NCI-H1105 treated with DMSO at 0.1 percent for 48 hours (cell line): ENCODE measurements around the gene SLC10A3.

Source experiments
- DNase-seq: peaks from one replicate; lab custom pipeline; 2025; lab: John Stamatoyannopoulos, UW

The SLC10A3 gene

DNA sequence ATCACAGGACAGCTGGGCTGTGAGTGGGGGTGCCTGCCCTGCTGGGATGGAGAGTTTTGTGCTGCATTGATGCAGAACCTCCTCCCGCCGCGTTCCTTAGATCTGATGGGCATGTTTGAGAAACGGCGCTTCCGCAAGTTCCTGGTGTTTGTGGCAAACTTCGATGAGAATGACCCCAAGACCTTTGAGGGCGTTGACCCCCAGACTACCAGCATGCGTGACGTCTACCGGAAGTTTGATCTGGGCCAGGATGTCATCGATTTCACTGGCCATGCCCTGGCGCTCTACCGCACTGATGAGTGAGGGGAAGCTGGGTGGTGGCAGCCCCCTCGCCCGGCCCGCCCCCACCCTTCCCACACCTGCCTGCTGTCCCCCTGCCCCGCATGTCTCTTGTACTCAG lies 50.6 kb downstream of the SLC10A3 start:
- no peak for DNase-seq

DNA sequence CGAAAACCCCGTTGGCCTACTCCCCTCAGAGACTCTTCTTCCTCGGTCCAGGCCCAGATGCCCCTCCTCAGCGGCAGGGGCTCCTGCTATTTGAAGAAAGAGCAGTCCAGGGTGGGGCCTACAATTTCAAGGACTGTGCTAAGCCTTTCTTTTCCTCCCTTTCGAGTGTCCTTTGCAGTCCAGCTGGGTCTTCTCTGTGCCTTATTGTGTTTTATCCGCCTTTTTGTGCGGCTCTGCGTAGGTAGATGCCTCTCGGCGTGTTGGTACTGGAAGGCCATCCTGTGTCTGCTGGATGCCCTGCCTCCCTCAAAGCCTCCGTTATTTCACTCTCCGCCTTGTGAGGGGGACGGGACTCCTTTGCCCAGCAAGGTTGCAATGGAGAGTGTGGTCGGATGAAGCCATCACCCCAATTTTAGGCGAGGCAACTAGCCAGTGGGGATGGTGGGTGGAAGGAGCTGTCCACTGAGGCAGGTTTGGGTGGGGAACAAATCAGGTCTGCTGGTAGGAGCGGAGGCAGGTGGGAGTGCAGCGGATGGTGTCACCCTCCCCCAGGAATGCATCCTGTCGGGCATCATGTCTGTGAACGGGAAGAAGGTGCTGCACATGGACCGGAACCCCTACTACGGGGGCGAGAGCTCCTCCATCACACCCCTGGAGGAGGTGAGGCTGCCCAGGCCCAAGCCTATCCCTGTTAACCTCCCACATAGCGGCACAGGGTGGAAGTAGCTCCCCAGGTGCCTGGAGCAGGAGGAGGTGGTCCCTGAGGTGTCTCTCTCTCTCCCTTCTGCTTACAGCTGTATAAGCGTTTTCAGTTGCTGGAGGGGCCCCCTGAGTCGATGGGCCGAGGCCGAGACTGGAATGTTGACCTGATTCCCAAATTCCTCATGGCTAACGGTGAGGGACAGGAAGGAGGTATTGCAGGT lies 52.2 kb downstream of the SLC10A3 start:
- no peak for DNase-seq
